ENCODE data around the gene ASXL1.
A peak's percentile ranks its signal among the peaks of the same experiment; 100 is the strongest.
"Not testable (repeated sequence)": the region's sequence is repeated elsewhere in the genome, so short reads cannot be mapped to it uniquely, and the experiment has no call there.

ASXL1 gene

GRCh38 chr20:32357869-32358631, at the start of gene ASXL1:
ASXL1 (plus strand) TSS chr20:32358331; CDS start chr20:32358776, 445 bp downstream.
- DNase-seq: peak; percentile 93

DNA sequence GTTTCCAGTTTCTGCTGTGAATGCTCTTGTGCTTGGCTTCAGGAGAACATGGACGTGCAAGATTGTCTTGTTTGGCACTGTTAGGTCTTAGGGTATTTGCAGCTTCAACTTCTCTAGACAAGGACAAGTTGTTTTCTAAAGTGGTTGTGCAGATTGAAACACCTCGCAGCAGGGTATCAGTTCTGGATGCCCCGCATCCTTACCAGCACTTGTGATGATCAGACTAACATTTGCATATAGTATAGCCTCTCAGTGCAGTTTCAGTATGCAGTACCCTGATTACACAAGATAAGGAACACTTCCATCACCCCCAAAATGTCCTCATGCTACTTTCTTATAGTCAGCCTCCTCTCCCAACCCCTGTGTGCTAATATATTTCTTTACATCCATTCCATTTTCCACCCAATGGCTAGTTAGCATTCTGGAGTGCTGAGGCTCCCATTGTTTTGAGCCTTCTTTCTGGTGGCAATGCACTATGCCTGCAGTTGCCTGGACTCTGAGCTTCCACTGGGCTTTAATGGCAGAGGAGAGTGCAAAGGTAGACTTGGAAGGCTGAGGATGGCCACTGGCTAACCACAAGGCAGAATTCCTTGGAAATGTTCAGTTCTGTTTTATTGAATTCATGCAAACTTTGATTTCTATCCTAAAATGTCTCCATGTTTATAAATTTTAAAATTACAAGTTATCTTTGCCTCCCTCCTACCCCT, 45.3 kb upstream of the ASXL1 start:
- DNase-seq: no peak

- no peak for DNase-seq
Measured at GRCh38 chr20:32314768-32315167, 43.4 kb upstream of the ASXL1 start.

DNA sequence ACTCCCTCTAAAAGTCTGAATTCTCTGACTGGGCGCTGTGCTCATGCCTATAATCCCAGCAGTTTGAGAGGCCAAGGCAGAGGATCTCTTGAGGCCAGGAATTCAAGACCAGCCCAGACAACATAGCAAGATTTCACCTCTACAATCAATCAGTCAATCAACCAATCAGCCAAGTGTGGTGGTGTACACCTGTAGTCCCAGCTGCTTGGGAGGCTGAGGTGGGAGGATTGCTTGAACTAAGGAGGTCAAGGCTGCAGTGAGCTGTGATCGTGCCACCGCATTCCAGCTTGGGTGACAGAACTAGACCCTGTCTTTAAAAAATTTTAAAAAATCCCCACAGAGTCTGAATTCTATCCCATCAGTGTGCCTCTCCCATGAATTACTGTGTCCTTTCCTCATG, 42.7 kb upstream of the ASXL1 start:
- DNase-seq: no peak

DNA sequence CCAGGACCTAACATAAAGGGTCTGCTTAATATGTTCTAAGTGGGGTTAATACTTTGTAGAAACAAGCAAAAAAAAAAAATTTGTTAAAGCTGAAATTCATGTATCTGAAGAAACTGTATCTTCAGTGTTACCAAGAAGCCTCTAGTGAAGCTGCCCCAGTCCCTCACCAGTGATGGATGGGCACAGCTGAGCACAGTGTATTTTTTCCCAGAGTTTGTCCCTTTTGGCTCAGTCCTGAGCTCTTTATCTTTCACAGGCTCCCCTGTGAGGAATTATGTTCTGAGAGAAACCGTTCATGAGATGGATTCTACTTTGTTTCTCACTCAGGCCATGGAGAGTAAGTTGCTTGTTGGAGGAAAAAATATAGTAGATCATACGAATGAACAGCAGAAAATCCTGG, 42.2 kb upstream of the ASXL1 start:
- DNase-seq: no peak

- DNase-seq: no peak
Measured at GRCh38 chr20:32316667-32317066, 41.5 kb upstream of the ASXL1 start.

- DNase-seq: no peak
Measured at GRCh38 chr20:32319100-32319499, 39.0 kb upstream of the ASXL1 start.

DNA sequence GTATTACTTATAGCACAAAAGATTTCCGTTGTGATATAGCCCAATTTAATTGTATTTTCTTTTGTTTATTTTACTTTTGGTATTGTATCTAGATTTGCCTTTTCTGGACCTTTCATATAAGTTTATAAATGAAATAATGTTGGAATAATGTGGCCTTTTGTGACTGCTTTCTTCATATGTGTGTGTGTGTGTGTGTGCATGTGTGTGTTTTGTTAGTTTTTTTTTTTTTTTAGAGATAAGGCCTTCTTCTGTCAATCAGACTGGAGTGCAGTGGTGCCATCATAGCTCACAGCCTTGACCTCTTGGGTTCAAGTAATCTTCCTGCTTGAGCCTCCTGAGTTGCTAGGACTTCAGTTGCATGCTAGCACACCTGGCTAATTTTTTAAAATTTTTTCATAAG, 37.8 kb upstream of the ASXL1 start:
- DNase-seq: no peak

GRCh38 chr20:32321390-32321789, 36.7 kb upstream of the ASXL1 start:
- DNase-seq: no peak

- not testable (repeated sequence) for DNase-seq
Measured at GRCh38 chr20:32322260-32322659, 35.9 kb upstream of the ASXL1 start.

DNA sequence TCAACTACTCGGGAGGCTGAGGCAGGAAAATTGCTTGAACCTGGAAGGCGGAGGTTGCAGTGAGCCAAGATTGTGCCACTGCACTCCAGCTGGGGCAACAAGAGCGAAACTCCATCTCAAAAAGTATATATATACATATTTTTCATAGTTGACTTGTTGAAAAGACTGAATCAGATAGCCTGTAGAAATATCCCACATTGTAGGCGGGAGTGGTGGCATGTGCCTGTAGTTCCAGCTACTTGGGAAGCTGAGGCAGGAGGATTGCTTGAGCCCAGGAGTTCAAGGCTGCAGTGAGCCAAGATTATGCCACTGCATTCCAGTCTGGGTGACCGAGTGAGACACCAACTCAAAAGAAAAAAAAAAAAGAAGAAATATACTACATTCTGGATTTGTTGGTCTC, 34.4 kb upstream of the ASXL1 start:
- DNase-seq: not testable (repeated sequence)

GRCh38 chr20:32325706-32326503, 32.2 kb upstream of the ASXL1 start:
- no peak for DNase-seq

DNA sequence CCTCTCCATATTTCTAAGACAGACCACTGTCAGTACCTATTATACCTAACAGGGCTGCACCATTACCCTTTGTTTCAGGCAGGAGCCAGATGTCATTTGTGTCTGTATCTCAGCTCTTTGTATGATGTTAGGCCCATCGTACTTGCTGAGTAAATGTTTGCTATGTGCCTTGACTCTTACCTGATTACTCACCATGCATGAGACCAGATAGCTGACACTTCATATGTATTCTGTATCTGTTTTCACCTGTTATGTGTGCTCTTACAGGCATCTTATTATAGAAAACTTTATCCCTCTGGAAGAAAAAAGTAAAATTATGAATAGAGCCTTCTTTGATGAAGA, 31.7 kb upstream of the ASXL1 start:
- no peak for DNase-seq

- DNase-seq: no peak
Measured at GRCh38 chr20:32327087-32327681, 30.9 kb upstream of the ASXL1 start.

GRCh38 chr20:32329817-32330554, 28.1 kb upstream of the ASXL1 start:
- no peak for DNase-seq

DNA sequence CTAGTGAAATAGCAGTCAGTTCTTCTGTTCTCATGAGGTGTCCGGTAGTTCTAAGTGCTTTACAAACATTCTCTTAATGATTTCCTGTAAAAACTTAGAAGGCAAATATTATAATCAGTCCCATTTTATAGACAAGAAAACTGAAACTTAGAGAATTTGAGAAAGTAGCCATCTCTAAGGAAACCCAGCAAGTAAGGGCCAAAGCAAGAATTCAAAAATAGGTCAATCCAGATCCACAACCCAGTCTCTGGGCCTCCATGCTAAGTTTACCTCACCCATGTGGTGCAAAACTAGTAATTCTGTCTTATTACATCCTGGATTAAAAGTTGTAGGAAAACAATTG, 27.6 kb upstream of the ASXL1 start:
- no peak for DNase-seq

- DNase-seq: no peak
Measured at GRCh38 chr20:32332614-32333013, 25.5 kb upstream of the ASXL1 start.

GRCh38 chr20:32333181-32333987, 24.7 kb upstream of the ASXL1 start:
- peak; percentile 24 for DNase-seq

DNA sequence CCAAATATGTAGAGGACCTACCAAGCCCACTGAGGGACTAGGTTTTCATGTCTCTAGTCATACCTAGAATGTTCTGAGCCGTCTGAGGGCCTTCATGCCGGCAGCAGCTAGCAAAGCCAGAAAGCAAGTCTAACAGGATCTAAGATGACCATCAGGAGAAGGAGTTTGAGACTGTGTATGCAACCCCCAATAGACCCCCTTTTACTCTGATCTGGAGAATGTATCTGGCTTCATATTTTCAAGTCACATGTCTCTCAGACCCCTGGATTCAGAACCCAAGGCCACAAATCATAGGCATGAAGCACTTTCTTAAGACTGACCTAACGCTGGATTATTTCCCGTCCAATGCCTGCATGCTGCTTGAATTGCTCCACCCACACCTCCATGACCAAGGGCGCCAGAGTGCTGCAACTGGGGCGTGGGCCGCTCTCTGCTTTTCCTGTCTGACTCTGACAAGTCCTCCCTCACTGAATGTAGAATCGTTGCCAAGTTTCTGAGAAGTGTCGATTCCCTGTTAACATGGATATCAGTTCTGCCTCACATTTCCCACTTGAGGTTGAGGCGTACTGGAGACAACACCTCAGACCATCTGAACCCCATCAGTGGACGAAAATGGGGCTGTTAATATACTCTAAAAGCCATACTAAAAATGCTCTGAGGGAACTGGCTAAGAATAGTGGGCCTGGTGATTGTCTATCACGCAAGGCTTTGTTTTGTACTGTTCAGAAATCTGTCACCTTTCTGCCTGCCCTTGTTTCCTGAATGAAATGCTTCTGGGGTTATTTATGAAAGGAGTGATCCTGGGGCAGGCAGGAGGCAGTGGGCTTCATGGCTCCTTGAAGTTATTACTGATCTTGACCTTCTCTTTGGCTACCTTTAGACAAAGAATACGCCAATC, 23.9 kb upstream of the ASXL1 start:
- peak; percentile 33 for DNase-seq

DNA sequence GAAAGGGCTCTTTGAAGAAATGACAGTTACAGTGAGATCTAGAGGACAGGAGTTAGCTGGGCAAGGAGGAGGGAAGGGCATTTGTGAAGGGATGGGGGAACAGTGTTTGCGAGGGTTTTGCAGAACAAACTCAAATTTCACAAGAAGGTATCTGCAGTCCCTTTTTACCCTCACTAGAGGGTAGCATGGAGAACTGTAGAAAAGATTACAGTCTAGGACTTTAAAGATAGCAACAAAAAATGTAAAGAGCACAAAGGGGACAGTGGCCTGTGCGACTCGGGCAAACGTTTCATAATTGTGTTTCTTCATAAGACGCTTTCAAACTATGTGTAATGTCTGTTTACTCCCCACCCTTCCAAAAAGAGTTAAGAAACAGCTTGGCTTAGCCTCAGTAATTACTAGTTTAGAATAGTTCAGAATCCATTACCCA, 21.2 kb upstream of the ASXL1 start:
- no peak for DNase-seq
